ENCODE results near the gene SLC29A4. TPM values are rescaled to one million over a fixed set of nuclear protein-coding genes. Genes with fewer than 3 reads are reported as not detected.
"Not testable (repeated sequence)": the region's sequence is repeated elsewhere in the genome, so short reads cannot be mapped to it uniquely, and the experiment has no call there.

SLC29A4 gene, protein sequence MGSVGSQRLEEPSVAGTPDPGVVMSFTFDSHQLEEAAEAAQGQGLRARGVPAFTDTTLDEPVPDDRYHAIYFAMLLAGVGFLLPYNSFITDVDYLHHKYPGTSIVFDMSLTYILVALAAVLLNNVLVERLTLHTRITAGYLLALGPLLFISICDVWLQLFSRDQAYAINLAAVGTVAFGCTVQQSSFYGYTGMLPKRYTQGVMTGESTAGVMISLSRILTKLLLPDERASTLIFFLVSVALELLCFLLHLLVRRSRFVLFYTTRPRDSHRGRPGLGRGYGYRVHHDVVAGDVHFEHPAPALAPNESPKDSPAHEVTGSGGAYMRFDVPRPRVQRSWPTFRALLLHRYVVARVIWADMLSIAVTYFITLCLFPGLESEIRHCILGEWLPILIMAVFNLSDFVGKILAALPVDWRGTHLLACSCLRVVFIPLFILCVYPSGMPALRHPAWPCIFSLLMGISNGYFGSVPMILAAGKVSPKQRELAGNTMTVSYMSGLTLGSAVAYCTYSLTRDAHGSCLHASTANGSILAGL
- total RNA-seq: 1.7 and 2.7 TPM in 2 replicates

DNA sequence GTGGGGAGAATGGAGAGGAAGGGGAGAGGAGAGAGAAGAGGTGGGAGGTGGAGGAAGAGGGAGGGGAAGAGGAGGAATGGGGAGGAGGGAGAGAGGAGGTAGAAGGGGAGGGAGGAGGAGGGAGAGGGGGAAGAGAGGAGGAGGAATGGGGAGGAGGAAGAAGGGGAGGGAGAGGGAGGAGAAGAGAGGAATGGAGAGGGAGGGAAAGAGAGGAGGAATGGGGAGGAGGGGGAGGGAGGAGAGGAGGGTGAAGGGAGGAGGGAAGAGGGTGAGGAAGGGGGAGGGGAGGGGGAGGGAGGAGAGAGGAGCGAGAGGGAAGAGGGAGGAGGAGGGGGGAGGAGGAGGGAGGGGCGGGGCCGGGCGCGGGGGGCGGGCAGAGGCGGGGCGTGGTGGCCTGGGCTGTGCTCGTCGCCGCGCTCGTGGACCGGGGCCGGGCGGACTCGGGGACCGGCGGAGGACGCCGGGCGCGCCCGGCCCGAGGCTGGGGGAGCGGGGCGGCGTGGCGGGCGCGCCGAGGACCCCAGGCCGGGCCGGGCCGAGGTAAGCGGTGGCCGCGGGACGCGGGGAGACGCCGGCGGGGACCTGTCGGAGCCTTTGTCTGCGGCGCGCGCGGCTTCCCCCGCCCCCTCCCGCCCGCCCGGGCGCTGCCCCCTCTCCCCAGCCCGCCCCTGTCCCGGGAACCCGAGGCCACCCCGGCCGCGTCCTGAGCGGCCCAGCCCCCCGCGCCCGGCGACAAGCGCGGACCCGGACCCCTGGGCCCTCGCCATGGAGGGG lies at the start of gene SLC29A4:
SLC29A4 (plus strand) TSS at position 401 of the 774 bp plus-strand sequence. CDS start 4,874 bp downstream, outside the sequence.
- DNase-seq (ENCODE audit: low read depth, low spot score): no peak

DNA sequence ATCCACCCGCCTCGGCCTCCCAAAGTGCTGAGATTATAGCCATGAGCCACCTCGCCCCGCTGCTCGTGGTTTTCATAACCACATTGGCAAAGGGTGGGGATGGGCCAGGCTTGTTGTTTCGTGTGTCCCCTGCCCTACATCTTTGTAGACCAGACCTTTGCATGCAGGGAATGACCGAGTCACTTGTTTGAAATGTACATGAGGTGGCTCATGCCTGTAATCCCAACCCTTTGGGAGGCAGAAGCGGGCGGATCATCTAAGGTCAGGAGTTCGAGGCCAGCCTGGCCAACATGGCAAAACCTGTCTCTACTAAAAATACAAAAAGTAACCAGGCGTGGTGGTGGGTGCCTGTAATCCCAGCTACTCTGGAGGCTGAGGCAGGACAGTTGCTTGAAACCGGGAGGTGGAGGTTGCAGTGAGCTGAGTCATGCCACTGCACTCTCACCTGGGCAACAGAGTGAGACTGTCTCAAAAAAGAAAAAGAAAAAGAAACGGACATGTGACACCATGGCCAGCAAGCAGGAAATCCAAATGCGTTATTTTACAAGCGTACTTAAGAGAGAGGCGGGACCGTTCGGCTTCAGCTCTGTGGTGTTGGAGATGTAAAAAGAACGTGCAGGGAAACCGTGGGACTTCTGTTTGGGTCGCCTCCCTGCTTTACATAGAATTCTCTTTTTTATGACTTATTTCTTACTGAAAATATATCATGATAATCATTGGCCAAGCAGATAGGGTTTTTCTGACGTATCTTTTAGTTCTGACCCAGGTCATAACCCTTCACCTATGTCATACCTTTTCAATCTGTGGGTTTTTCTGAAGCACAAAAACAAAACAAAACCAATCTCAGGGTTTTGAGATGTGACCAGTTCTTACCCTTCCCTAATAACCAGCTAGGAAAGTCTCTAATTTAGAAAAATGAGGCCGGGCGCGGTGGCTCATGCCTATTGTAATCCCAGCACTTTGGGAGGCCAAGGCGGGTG lies 47.6 kb upstream of the SLC29A4 start:
- no peak for DNase-seq (ENCODE audit: low read depth, low spot score)

DNA sequence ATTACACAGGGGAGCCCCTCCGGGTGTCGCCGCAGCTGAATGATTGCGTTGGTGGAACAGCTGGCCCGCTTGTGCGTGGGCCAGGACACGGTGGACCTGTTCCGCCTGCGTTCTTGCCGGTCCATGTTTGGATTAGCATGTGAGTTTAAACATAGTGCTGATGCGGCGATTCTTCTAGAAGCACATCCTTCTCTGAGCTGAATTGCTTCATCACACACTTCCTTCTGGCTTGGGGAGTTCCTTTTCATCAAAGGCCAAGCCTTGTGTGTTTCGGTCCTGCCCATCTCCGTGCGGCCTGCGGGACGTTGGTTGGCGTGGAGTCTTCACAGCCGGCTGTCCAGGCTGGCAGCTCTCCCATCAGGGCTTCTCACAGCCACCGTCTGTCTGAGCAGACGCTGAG lies 45.5 kb upstream of the SLC29A4 start:
- DNase-seq (ENCODE audit: low read depth, low spot score): no peak

DNA sequence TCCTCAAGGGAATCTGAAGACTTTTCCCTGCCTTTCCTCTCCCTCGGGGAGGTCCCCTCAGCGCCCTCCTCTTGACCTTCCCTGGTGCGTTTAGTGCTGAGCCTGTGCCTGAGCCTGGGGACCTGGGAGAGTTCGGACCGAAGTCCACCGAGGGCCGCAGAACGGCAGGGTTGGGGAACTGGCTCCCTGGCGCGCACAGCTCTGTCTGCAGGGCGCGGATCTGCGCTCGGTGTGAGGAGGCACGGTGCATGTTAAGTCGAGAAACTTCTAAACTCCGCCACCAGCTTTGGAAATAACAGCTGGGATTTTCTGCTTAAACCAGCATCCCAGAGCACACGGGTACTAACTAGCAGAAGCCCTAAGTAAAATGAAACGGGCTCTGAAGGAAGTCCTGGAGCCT lies 44.2 kb upstream of the SLC29A4 start:
- no peak for DNase-seq (ENCODE audit: low read depth, low spot score)

DNA sequence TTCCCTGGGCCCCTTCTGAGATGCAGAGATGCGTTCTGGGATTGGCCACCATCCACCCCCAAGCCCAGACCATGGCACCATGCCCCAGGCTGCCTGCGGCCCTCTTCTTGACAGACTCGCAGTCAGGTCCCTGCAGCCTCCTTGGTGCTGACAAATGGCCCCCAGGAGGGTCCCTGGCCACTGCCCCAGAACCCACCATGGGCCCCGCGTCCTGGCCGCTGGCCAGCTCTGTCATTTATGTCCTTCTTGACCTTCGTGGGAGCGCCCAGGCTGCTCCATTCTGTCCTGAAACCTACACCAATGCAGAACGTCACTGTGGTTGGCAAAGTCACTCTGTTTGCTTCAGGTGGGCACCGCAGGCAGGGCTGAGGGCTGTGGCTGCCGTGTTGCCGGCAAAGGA lies 39.5 kb upstream of the SLC29A4 start:
- DNase-seq (ENCODE audit: low read depth, low spot score): no peak

DNA sequence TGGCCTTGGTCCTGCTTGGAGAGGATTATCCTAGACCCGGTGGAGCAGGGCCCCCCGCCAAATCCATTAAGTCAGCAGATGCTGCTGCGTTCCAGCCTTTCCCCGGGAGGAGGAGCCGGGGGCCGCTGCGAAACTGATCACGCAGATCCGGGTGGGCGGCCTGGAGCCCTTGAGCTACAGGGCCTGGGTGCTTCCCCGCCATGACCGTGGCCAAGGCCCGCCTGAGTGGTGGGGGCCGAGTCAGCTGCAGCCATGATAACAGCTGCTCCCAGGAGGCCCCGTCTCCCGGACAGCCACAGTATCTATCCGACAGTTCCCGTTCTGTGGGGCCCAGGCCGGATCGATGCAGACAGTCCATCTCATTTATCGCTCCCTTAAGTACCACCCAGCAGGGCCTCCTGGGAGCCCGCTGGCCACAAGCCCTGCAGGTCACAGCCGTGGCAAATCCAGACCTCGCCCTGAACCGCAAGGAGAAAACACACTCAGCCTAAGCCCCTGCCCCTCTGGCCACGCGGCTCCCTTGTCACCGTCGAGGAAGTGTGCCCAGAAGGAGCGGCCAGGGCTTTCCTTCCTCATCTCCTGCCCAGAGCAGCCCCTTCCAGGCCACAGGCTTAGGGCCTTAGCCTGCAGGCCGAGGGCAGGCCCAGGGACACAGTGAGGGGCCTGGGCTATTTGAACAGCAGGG lies 34.4 kb upstream of the SLC29A4 start:
- no peak for DNase-seq (ENCODE audit: low read depth, low spot score)

DNA sequence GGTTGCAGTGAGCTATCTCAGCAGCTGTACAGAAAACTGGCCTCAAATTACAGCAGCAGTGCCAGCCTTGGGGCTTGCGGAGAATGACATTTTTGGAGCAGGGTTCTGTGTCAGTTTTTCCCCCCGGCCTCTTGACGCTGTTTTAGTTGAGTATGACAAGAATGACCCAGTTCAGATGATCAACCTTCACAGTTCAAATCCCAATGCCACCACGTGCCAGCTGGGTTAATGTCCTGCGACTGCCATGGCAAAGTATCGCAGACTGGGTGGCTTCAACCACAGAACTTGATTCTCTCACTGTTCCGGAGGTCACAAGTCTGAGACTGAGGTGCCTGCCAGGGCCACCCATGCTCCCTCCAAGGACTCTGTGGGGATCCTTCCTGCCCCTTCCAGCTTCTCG lies 32.0 kb upstream of the SLC29A4 start:
- not testable (repeated sequence) for DNase-seq (ENCODE audit: low read depth, low spot score)

DNA sequence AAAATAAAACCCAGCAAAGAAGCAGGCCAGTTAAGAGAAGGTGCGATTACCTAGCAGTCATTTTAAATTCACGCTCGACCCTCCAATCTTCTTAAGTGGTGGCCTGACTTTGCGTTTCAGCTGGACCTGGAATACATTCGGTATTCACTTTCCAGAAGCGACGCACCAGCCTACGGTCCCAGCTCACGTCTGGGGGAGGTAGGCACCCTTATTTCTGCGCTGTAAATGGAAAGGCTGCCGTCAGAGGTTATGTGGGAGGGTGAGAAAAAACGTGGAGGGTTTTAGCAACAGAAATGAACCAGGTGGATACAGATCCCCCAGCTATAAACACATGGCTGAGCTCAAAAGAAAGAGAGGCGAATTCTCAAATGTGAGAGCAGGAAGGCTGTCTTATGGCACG lies 29.2 kb upstream of the SLC29A4 start:
- DNase-seq (ENCODE audit: low read depth, low spot score): not testable (repeated sequence)

DNA sequence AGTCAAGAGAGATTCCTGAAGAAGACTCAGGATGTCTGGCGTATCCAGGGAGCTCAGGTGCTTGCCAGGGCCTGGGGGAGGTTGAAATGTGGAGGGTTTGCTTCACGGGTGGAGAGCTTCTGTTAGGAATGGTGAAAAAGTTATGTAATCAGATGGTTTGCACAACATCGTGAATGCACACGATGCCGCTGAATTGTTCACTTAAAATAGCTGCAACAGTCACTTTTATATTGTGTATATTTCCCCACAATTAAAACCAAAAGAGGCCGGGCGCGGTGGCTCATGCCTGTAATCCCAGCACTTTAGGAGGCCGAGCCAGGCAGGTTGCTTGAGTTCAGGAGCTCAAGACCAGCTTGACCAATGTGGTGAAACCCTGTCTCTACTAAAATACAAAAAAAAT lies 28.4 kb upstream of the SLC29A4 start:
- not testable (repeated sequence) for DNase-seq (ENCODE audit: low read depth, low spot score)

DNA sequence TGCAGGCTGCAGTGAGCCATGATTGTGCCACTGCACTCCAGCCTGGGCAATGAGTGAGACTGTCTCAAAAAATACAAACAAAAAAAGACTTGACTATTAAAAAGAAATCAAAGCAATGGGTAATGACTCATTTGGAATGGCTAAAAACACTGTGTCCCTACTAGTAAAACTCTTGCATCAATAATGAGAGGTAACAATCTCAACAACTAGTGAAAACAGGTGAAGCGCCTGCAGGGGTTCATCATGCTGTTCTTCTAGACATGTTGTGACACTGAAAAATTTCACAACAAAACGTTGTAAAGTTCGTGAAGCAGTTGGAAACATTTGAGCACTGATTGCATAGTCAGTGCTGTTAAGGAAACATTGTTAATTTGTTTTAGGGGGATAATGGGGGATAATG lies 26.9 kb upstream of the SLC29A4 start:
- DNase-seq (ENCODE audit: low read depth, low spot score): no peak

DNA sequence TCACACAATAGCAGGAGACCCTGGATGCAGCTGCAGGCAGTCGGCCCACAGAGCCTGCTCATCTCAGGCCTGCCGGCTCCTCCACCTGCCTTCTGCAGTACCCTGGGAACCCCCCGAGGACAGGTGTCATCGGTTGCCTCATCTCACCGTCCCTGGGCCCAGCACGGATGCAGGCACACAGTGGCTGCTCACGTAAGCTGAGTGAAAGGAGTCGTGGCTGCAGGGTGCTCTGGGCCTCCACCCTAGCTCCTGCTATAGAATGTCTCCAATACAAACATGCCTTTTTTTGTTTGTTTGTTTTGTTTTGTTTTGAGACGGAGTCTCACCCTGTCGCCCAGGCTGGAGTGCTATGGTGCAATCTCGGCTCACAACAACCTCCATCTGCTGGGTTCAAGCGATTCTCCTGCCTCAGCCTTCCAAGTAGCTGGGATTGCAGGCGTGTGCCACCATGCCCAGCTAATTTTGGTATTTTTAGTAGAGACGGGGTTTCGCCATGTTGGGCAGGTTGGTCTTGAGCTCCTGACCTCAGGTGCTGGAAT lies 22.1 kb upstream of the SLC29A4 start:
- not testable (repeated sequence) for DNase-seq (ENCODE audit: low read depth, low spot score)

DNA sequence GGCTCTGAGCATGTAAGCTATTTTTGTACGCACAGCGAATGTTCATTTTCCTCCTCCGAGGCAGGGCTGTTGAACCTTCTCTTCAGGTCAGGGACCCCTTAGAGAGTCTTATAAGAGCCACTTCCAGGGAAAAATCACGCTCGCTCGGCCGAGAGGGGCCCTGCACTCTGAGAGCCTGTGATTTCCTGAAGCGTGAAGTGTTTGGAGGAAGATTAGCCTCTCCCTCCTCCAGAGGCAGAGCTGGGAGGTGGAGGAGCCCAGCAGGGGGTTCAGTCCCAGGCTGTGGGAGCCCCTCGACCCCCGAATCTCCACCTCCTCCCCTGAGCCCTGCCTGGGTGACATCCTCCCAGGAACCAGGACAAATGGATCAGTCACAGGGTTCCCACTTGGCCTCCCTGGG lies 19.7 kb upstream of the SLC29A4 start:
- not testable (repeated sequence) for DNase-seq (ENCODE audit: low read depth, low spot score)

DNA sequence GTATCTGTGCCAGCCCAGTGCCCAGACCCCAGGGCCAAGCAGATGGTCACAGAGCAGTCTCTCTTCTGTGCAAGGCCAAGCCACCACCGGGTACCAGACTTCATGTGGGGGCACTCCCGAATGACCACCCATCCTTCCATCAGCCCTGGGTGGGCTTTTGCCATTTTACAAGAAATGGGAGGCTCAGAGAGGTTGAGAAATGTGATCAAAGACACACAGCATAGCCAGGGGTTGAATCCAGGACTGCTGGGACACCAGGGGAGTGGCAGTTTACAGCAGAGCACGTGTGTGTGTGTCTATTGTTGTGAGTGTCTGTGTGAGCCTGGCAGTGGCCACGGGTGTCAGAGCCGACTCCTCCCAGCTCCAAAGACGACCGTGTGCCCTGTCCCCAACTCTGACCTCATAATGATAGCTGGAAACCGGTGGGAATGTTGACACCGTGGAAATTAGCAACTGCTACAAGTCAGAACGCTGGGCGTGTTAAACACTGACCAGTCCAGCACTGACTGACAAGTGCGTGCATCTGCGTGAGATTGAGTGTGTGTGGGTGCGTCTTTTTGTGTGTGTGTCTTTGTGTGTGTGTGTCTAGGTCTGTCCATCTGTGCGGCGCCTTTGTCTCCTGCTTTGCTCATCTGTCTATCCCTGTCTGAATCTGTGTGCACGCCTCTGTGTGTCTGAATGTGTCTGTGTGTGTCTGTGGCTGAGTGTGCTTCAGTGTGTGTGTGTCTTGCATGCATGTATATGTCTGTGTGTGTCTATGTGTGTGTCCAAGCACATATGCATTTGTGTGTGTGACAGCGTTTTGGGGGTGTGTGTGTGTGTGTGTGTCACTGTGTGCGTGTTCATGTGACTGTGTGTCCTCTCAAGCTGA lies 17.2 kb upstream of the SLC29A4 start:
- no peak for DNase-seq (ENCODE audit: low read depth, low spot score)

DNA sequence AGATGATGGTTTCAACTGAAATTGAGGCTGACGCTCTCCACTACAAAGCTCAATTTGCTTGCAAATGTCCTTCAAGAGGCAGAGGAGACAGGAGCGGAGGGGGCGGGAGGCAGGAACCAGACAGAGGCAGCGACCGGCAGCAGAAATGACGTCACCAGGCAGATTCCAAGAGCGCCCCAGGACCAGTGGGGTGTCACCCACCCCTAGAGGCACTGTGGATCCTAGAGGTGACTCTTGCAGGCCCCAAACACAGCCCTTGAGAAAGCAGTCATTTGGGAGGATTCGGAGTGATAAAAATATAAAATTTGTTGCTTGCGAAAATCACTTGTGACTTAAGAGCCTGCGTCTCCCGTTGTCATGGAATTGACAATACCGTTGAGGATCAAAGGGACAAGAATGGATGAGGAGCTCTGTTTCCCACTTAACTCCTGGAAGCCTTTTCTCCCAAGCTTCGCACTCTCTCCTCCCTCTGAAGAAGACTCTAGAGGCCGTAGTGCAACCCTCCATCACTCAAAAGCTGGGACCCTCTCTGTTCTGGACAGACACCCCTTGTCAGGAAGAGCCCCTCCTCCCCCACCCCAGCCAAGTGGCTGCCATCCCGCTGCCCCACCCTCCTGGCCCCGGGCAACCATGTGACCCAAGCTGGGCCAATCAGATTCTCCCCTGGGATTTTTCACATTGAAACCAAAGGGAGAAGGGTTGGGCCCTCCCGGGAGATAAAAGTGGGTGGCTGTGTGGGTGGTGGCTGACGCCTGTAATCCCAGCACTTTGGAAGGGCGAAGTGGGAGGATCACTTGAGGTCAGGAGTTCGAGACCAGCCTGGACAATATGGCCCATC lies 16.3 kb upstream of the SLC29A4 start:
- no peak for DNase-seq (ENCODE audit: low read depth, low spot score)

DNA sequence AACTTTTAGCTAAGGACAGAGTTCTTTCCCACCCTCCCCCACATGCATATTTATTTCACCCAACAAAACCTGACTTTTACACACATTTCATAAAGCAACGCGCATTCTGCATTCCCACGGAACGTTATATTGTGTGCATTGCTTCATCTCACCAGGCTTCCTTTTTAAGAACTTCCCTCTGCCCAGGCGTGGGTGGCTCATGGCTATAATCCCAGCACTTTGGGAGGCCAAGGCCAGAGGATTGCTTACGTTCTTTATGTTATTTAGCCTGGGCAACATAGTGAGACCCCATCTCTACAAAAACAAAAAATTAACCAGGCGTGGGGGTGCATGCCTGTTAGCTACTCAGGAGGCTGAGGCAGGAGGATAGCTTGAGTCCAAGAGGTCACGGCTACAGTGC lies 14.9 kb upstream of the SLC29A4 start:
- not testable (repeated sequence) for DNase-seq (ENCODE audit: low read depth, low spot score)

DNA sequence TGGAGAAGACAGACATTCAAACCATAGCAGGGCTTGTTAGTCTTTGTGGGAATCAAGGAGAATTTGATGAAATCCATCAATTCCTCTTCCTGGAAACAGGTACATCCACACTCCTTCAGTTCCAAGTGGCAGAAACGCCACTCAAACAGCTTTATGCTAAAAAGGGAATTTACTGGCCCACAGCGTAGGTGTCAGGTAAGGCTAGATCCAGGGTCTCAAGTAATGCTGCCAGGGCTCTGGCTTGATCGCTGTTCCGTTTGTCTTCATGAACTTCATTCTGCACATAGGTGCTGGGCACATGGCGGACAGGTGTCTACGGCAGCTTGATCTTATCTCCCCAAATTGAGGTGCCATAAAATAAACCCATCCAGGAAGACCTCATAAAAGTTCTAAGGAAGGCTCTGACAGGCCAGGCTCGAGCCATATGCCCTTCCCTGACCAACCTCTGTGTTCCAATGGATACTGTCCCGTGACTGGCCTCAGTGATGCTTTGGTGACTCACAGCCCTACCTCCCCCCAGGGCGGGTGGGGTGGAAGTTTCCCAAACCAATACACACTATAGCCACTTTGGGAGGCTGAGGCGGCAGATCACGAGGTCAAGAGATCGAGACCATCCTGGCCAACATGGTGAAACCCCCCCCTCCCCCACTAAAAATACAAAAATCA lies 12.6 kb upstream of the SLC29A4 start:
- not testable (repeated sequence) for DNase-seq (ENCODE audit: low read depth, low spot score)

DNA sequence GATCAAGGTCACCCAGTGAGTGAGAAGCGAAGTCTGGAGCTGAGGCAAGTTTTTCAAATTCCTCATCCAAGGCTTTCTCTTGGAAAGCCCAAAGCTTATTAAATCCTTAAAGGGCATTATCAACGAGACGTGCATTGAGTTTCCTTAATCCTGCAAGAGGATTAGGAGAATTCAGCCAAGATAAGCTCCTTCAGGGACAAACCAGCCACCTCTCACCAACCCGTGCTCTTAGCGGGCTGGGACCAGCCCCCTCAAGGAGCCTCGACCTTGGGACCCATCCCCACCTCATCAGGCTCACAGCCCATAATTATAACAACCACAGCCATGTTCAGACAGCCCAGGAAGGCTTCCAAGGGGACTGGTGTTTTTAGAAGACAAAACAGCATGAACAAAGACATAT lies 12.0 kb upstream of the SLC29A4 start:
- DNase-seq (ENCODE audit: low read depth, low spot score): no peak
